ENCODE results near the gene PPP1R13B.

PPP1R13B gene

GRCh38 chr14:103687712-103688111, 159.7 kb downstream of the PPP1R13B start:
- no peak overlapping the region for H3K4me3 ChIP-seq (ENCODE audit: low read length)
- peaks cover 5% of the 10 kb centered on the region for H3K4me1 ChIP-seq (ENCODE audit: control insufficient read depth, insufficient read depth, low read length)
- no peaks in the 10 kb centered on the region for H3K27me3 ChIP-seq (ENCODE audit: control insufficient read depth, insufficient read depth, low read length)
- no peak overlapping the region for H3K9ac ChIP-seq (ENCODE audit: low read length)
- H3K9me3 ChIP-seq (ENCODE audit: control insufficient read depth, low read length) = no peaks in the 10 kb centered on the region
- H3K36me3 ChIP-seq (ENCODE audit: control insufficient read depth, insufficient read depth, low read length) = peaks cover 10% of the 10 kb centered on the region

GRCh38 chr14:103686831-103687485, 160.4 kb downstream of the PPP1R13B start:
- no peaks in the 10 kb centered on the region for H3K27me3 ChIP-seq (ENCODE audit: control insufficient read depth, insufficient read depth, low read length)
- no peaks in the 10 kb centered on the region for H3K9me3 ChIP-seq (ENCODE audit: control insufficient read depth, low read length)
- H3K36me3 ChIP-seq (ENCODE audit: control insufficient read depth, insufficient read depth, low read length) = peaks cover 10% of the 10 kb centered on the region
- H3K4me3 ChIP-seq (ENCODE audit: low read length) = no peak overlapping the region
- H3K4me1 ChIP-seq (ENCODE audit: control insufficient read depth, insufficient read depth, low read length) = no peaks in the 10 kb centered on the region
- H3K9ac ChIP-seq (ENCODE audit: low read length) = no peak overlapping the region

DNA sequence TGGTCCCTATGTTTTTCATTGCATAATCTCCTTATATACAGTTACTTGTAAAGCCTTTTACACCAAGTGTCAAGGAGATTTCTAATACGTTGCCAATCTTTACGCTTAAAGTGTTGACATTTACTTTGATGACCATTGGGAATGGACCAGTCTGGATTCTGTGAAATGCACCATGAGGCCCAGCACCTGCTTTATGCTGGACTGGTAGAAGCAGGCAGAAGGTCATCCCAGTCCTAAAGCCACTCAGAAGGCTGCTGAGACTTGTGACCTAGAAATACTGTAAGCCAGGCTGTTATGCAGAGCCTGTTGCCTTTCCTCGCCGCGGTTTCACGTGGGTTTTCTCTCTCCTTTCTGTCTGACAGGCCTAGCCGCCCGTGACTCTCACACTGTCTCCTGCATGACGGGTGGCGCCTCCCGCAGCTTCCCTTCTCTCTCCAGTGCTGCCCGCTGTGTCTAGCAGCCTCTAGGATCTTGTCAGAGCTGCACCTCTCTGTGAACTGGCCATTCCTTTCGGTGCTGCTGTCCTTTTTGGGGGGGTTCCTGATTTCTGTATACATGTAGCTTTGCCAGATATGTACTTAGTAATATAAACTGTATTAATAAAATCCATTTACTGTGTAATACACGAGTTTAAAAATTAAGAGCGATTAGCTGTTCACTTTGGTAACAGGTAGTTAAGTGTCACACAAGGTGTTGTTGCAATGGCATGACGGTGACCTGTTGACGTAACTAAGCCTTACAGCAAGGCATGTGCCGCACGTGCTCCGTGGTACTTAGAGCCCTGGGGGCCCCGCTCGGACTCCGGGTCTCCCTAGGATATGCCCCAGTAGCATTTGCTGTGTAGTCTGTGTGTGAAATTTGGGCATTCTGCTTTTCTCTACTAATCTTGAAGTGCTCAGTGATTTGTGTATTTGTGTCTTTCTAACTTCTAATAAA, 161.8 kb downstream of the PPP1R13B start:
- Histone ChIP-seq H3K4me1 (ENCODE audit: control insufficient read depth, insufficient read depth, low read length) (no peaks in the 10 kb centered on the region), H3K9me3 (ENCODE audit: control insufficient read depth, low read length) (no peaks in the 10 kb centered on the region), H3K9ac (ENCODE audit: low read length) (no peak overlapping the region), H3K36me3 (ENCODE audit: control insufficient read depth, insufficient read depth, low read length) (peaks cover 15% of the 10 kb centered on the region), H3K4me3 (ENCODE audit: low read length) (no peak overlapping the region), H3K27me3 (ENCODE audit: control insufficient read depth, insufficient read depth, low read length) (no peaks in the 10 kb centered on the region)

DNA sequence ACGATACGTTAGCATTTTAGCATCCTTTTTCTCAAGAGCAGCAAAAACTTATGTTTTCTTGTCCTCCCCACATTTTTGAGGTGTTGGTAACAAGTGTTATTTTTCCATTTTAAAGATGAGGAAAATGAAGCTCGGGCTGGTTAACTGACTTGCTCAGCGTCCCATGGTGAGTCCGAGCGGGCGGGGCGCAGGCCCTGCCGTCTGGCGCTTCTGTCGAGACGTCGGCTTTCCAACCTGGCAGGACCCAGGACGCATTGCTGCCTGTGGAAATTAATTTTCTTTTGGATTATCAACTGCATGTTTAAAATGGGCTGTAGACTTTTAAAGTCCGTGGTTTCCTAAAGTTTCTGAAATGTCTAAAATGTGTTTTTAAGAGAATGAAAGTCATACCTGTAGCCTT, 162.5 kb downstream of the PPP1R13B start:
- H3K27me3 ChIP-seq (ENCODE audit: control insufficient read depth, insufficient read depth, low read length) = no peaks in the 10 kb centered on the region
- H3K4me3 ChIP-seq (ENCODE audit: low read length) = no peak overlapping the region
- no peaks in the 10 kb centered on the region for H3K9me3 ChIP-seq (ENCODE audit: control insufficient read depth, low read length)
- peaks cover 16% of the 10 kb centered on the region for H3K36me3 ChIP-seq (ENCODE audit: control insufficient read depth, insufficient read depth, low read length)
- no peaks in the 10 kb centered on the region for H3K4me1 ChIP-seq (ENCODE audit: control insufficient read depth, insufficient read depth, low read length)
- no peak overlapping the region for H3K9ac ChIP-seq (ENCODE audit: low read length)

GRCh38 chr14:103684471-103684870, 162.9 kb downstream of the PPP1R13B start:
- no peaks in the 10 kb centered on the region for H3K4me1 ChIP-seq (ENCODE audit: control insufficient read depth, insufficient read depth, low read length)
- no peaks in the 10 kb centered on the region for H3K9me3 ChIP-seq (ENCODE audit: control insufficient read depth, low read length)
- no peaks in the 10 kb centered on the region for H3K27me3 ChIP-seq (ENCODE audit: control insufficient read depth, insufficient read depth, low read length)
- no peak overlapping the region for H3K4me3 ChIP-seq (ENCODE audit: low read length)
- no peak overlapping the region for H3K9ac ChIP-seq (ENCODE audit: low read length)
- peaks cover 16% of the 10 kb centered on the region for H3K36me3 ChIP-seq (ENCODE audit: control insufficient read depth, insufficient read depth, low read length)

Data from mucosa of stomach (tissue), 1 donor.